Measurements from ENCODE around the gene PCDHGB2.
"Not testable (repeated sequence)": the region's sequence is repeated elsewhere in the genome, so short reads cannot be mapped to it uniquely, and the experiment has no call there.

PCDHGB2 gene

DNA sequence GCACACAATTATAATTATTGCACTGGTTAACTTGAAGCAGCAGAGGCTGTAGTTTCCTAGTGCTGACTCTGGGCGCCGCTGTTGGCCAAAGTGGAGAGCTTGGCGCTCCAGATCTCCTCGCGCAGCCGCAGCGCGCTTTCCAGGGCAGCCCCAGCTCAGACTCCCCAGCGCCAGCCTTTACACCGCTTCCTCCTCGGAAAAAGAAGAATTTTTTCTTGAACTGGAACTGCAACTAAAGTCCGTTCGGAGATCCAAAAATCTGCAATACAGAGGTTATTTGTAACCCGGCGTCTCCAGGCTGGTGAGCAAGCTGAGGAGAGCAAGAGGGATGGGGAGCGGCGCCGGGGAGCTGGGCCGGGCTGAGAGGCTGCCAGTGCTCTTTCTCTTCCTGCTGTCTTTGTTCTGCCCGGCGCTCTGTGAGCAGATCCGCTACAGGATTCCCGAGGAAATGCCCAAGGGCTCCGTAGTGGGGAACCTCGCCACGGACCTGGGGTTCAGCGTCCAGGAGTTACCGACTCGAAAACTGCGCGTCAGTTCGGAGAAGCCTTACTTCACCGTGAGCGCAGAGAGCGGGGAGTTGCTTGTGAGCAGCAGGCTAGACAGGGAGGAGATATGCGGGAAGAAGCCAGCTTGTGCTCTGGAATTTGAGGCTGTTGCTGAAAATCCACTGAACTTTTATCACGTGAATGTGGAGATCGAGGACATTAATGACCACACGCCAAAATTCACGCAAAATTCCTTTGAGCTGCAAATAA, 27.9 kb downstream of the PCDHGB2 start, which contains the start of gene PCDHGB4:
Gene PCDHGB4, plus strand, starts transcription at position 142 of the 755 bp plus-strand sequence. Its CDS starts 187 bp downstream, at position 329.
- not testable (repeated sequence) for DNase-seq

DNA sequence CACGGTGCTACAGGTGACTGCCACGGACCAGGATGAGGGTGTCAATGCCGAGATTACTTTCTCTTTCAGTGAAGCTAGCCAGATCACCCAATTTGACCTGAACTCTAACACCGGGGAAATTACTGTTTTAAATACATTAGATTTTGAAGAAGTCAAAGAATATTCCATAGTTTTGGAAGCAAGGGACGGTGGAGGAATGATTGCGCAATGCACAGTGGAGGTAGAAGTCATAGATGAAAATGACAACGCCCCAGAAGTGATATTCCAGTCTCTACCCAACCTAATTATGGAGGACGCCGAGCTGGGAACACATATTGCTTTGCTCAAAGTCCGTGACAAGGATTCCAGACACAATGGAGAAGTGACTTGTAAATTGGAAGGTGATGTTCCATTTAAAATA, 28.9 kb downstream of the PCDHGB2 start:
- no peak for DNase-seq

GRCh38 chr5:141389153-141390042, 29.6 kb downstream of the PCDHGB2 start:
- no peak for DNase-seq

DNA sequence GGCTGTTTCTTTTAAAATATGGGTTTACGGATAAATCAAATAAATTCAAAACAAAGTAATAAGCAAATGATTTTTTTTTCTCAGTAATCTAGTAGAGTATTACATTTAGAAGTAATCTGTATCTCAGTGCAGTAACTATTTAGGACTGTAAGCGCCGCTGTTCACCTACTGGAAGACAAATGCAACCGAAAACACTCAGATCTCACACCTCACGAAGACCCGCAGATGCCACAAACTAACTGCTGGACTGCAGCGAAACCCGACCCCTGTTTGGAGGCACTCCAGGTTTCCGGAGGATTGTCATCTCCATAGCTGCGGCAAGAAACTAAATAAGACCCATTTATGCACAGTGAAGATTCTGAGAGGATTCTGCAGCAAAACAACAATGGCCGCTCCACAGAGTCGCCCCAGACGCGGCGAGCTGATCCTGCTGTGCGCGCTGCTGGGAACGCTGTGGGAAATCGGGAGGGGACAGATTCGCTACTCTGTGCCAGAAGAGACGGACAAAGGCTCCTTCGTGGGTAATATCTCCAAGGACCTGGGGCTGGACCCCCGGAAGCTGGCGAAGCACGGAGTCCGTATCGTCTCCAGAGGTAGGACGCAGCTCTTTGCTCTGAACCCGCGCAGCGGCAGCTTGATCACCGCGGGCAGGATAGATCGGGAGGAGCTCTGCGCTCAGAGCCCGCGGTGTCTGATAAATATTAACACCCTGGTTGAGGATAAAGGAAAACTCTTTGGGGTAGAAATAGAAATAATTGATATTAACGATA, 32.8 kb downstream of the PCDHGB2 start, which contains the start of gene PCDHGA8:
Gene PCDHGA8, plus strand, starts transcription at position 205 of the 770 bp plus-strand sequence. Its CDS starts 181 bp downstream, at position 386.
- DNase-seq = no peak

DNA sequence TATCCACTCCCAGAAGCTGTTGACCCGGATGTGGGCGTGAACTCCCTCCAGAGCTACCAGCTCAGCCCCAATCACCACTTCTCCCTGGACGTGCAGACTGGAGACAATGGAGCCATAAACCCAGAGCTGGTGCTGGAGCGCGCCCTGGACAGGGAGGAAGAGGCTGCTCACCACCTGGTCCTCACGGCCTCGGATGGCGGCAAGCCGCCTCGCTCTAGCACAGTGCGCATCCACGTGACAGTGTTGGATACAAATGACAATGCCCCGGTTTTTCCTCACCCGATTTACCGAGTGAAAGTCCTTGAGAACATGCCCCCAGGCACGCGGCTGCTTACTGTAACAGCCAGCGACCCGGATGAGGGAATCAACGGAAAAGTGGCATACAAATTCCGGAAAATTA, 33.5 kb downstream of the PCDHGB2 start:
- no peak for DNase-seq

DNA sequence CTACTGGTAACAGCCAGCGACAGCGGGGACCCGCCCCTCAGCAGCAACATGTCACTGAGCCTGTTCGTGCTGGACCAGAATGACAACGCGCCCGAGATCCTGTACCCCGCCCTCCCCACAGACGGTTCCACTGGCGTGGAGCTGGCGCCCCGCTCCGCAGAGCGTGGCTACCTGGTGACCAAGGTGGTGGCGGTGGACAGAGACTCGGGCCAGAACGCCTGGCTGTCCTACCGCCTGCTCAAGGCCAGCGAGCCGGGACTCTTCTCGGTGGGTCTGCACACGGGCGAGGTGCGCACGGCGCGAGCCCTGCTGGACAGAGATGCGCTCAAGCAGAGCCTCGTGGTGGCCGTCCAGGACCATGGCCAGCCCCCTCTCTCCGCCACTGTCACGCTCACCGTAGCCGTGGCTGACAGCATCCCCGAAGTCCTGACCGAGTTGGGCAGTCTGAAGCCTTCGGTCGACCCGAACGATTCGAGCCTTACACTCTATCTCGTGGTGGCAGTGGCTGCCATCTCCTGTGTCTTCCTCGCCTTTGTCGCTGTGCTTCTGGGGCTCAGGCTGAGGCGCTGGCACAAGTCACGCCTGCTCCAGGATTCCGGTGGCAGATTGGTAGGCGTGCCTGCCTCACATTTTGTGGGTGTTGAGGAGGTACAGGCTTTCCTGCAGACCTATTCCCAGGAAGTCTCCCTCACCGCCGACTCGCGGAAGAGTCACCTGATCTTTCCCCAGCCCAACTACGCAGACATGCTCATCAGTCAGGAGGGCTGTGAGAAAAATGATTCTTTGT, 34.8 kb downstream of the PCDHGB2 start:
- not testable (repeated sequence) for DNase-seq

DNA sequence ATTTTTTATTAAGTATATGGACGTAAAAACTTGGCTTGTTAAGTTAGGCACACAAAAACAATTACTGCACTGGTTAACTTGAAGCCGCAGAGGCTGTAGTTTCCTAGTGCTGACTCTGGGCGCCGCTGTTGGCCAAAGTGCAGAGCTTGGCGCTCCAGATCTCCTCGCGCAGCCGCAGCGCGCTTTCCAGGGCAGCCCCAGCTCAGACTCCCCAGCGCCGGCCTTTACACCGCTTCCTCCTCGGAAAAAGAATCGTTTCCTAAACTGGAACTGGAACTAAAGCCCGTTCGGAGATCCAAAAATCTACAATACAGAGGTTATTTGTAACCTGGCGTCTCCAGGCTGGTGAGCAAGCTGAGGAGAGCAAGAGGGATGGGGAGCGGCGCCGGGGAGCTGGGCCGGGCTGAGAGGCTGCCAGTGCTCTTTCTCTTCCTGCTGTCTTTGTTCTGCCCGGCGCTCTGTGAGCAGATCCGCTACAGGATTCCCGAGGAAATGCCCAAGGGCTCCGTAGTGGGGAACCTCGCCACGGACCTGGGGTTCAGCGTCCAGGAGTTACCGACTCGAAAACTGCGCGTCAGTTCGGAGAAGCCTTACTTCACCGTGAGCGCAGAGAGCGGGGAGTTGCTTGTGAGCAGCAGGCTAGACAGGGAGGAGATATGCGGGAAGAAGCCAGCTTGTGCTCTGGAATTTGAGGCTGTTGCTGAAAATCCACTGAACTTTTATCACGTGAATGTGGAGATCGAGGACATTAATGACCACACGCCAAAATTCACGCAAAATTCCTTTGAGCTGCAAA, 38.2 kb downstream of the PCDHGB2 start, which contains the start of gene PCDHGB5:
Gene PCDHGB5, plus strand, starts transcription at position 192 of the 796 bp plus-strand sequence. Its CDS starts 181 bp downstream, at position 373.
- not testable (repeated sequence) for DNase-seq

DNA sequence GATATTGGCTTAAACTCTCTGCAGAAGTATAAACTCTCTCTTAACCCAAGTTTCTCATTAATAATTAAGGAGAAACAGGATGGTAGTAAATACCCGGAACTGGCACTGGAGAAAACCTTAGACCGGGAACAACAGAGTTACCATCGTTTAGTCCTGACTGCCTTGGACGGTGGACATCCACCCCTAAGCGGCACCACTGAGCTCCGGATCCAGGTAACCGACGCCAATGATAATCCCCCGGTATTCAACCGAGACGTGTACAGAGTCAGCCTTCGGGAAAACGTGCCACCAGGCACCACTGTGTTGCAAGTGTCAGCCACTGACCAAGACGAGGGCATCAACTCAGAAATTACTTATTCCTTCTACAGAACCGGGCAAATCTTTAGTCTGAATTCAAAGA, 38.8 kb downstream of the PCDHGB2 start:
- DNase-seq = no peak

DNA sequence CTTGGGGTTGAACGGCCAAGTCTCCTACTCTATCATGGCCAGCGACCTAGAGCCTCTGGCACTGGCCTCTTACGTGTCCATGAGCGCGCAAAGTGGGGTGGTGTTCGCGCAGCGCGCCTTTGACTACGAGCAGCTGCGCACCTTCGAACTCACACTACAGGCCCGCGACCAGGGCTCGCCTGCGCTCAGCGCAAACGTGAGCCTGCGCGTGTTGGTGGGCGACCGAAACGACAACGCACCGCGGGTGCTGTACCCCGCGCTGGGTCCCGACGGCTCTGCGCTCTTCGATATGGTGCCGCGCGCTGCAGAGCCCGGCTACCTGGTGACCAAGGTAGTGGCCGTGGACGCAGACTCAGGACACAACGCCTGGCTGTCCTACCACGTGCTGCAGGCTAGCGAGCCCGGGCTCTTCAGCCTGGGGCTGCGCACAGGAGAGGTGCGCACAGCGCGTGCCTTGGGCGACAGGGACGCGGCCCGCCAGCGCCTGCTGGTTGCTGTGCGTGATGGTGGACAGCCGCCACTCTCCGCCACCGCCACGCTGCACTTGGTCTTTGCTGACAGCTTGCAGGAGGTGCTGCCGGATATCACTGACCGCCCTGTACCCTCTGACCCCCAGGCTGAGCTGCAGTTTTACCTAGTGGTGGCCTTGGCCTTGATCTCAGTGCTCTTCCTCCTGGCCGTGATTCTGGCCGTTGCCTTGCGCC, 39.9 kb downstream of the PCDHGB2 start:
- DNase-seq = no peak

DNA sequence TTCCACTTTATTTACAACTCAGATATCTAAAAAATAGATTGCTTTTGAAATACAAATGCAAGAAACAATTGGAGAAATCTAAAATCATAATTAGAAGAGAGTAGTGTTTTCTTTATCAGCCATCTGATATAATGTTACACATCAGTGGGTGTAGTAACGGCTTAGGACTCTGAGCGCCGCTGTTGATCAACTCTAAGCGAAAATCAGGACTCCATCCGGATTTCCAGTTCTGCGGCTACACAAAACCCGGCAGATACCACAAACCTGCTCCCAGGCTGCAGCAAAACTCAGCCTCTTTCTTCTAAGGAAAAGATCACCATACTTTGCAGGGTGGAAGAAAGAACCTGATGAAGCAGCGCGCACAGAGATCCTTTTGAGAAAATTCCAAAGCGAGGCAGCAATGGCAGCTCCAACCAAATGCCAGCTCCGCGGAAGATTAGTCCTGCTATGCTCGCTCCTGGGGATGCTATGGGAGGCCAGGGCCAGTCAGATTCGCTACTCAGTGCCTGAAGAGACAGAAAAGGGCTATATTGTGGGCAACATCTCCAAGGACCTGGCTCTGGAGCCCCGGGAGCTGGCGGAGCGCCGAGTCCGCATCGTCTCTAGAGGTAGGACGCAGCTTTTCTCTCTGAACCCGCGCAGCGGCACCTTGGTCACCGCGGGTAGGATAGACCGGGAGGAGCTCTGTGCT, 42.9 kb downstream of the PCDHGB2 start, which contains the start of gene PCDHGA9:
Gene PCDHGA9, plus strand, starts transcription at position 226 of the 691 bp plus-strand sequence. Its CDS starts 175 bp downstream, at position 401.
- no peak for DNase-seq

- DNase-seq = no peak
These were observed 43.6 kb downstream of the PCDHGB2 start for GRCh38 chr5:141403387-141403786.

GRCh38 chr5:141407790-141408505, 48.2 kb downstream of the PCDHGB2 start, which contains the start of gene PCDHGB6:
PCDHGB6 (plus strand) TSS chr5:141408021; CDS start chr5:141408203, 182 bp downstream.
- DNase-seq = not testable (repeated sequence)

DNA sequence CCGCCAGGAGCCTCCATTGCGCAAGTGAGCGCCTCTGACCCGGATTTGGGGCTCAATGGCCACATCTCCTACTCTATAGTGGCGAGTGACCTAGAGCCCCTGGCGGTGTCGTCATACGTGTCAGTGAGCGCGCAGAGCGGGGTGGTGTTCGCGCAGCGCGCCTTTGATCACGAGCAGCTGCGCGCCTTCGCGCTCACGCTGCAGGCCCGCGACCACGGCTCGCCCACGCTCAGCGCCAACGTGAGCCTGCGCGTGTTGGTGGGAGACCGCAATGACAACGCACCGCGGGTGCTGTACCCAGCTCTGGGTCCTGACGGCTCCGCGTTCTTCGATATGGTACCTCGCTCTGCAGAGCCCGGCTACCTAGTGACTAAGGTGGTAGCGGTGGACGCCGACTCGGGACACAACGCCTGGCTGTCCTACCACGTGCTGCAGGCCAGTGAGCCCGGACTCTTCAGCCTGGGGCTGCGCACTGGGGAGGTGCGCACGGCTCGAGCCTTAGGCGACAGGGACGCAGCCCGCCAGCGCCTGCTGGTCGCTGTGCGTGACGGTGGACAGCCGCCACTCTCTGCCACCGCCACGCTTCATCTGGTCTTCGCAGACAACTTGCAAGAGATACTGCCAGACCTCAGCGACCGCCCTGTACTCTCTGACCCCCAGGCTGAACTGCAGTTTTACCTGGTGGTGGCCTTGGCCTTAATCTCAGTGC, 50.0 kb downstream of the PCDHGB2 start:
- no peak for DNase-seq

DNA sequence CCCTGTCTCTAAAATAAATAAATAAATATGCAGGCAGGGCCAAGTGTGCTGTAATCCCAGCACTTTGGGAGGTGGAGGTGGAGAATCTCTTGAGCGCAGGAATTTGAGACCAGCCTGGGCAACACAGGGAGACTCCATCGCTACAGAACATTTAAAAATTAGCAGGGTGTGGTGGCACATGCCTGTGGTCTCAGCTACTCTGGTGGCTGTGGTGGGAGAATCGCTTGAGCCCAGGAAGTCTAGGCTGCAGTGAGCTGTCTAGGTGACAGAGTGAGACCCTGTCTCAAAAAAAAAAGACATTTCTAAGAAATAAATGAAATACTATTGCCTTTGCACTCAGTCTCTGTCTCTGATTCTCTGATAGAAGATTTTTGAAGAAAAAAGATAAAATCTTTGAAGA, 51.8 kb downstream of the PCDHGB2 start:
- DNase-seq = no peak

Measured in activated CD4-positive, alpha-beta T cell treated with anti-CD3 and anti-CD28 coated beads for 1 hour (primary cell).